Measurements from ENCODE around the gene TP53TG5. TPM values are rescaled to one million over a fixed set of nuclear protein-coding genes. Genes with fewer than 3 reads are reported as not detected.

TP53TG5 gene
- total and polyA plus RNA-seq, 10 of the 15 experiments (the other 5 are each of a cell fraction or from before 2014, with no cell fraction given) = 0.24 TPM; not detected in 9

GRCh38 chr20:45328451-45328850, 49.7 kb downstream of the TP53TG5 start (continued):
- TF ChIP-seq IRF3 (IDR thresholded peaks at IDR 0.05) (no peak), ZBTB11 (CRISPR knock-in tag; IDR thresholded peaks at IDR 0.05) (no peak), YY1 (IDR thresholded peaks at IDR 0.05; ENCODE audit: low read depth, low read length) (no peak), EED (IDR thresholded peaks at IDR 0.05; ENCODE audit: low read depth) (no peak), PKNOX1 (IDR thresholded peaks at IDR 0.05) (no peak), KDM1A (IDR thresholded peaks at IDR 0.05; ENCODE audit: borderline replicate concordance) (no peak)

DNA sequence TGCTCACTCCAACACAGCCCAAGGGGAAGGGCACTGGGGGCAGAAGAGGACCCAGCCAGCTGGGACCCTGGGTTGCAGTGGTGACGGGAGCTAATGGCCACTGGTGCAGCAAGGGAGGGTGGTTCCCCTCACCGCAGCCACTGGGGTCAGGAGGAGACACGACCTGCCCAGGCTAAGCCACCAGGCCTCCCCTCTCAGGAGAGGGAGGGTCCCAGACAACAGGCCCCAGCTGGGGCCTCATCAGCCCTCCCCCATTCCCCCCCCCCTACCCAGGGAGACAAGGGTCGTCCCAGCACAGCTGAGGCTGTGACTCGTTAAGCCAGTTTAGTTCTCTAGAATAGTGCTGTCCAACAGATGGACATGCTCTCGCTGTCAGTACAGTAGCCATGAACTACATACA, 52.8 kb downstream of the TP53TG5 start:
- ChIA-PET RAD21 (ENCODE audit: unreplicated experiment) (interaction anchor here (0.7 kb wide), 1 partner anchor 23 kb away, joined by 3 read pairs; the partner anchor contains the start of gene SDC4), CTCF (interaction anchor here (1.1 to 8.0 kb wide), 6 partner anchors 21 to 112 kb away, joined by 3 to 97 read pairs (median 4); partner anchors contain the start of gene SYS1), POLR2A (no interaction called here), SMC1A (ENCODE audit: uncharacterized antibody, unreplicated experiment) (no interaction called here)
- no peaks in the 10 kb centered on the region for H3K79me2 ChIP-seq (ENCODE audit: control insufficient read depth, insufficient read depth, low read length)
- no peak overlapping the region for H3K9ac ChIP-seq (ENCODE audit: control insufficient read depth, insufficient read depth, low read length)
- no peaks in the 10 kb centered on the region; the same call in 1 of the 2 replicates for H4K20me1 ChIP-seq (ENCODE audit: control insufficient read depth, insufficient read depth)
- in situ Hi-C loops (cut with MboI) (no loop called here), intact Hi-C loops (cut with micrococcal nuclease; ENCODE audit: unreplicated experiment) (no loop called here)
- no peak overlapping the region for H3K4me3 ChIP-seq
- no peaks in the 10 kb centered on the region; a peak in 1 of 4 replicates for H3K36me3 ChIP-seq (ENCODE audit: control insufficient read depth in 2 of 2, insufficient read depth in 2 of 2, low read length in 1 of 2)
- H3K4me1 ChIP-seq (ENCODE audit: control insufficient read depth, insufficient read depth, low read length) = peaks cover 8% of the 10 kb centered on the region
- H3K4me2 ChIP-seq (ENCODE audit: control insufficient read depth, insufficient read depth) = no peak overlapping the region
- H2AFZ ChIP-seq (ENCODE audit: control insufficient read depth, low read depth, low read length) = no peak overlapping the region
- FAIRE-seq = no peak
- H3K27me3 ChIP-seq (replicated peaks in 1 of 2; ENCODE audit: control insufficient read depth in 2 of 2, insufficient read depth in 2 of 2, low read length in 1 of 2) = no peaks in the 10 kb centered on the region
- no TSS peak for BruUV-seq (replicated peaks)
- no peak for DNase-seq (ENCODE audit: low read depth, low spot score)
- WGBS (ENCODE audit: insufficient coverage, insufficient replicate concordance, low lambda C conversion rate, missing lambda C conversion rate) = 27% methylated on average over 6 of the region's 6 CpGs
- no peak for ATAC-seq
- no peak overlapping the region for H3K27ac ChIP-seq (ENCODE audit: control insufficient read depth, insufficient read depth)
- no peaks in the 10 kb centered on the region; the same call in 2 of the 3 replicates for H3K9me3 ChIP-seq (replicated peaks; ENCODE audit: control insufficient read depth, insufficient read depth, low read length)
- TF ChIP-seq YY1 (IDR thresholded peaks at IDR 0.05; ENCODE audit: low read depth, low read length) (no peak), NFYA (IDR thresholded peaks at IDR 0.05; ENCODE audit: borderline replicate concordance, low read depth, low read length) (no peak), CHD1 (IDR thresholded peaks at IDR 0.05; ENCODE audit: low read depth, low read length) (no peak), ZNF207 (IDR thresholded peaks at IDR 0.05; ENCODE audit: borderline replicate concordance) (no peak), ETV6 (conservative IDR thresholded peaks at IDR 0.05 in 1 of 2, IDR thresholded peaks at IDR 0.05 in 1 of 2; ENCODE audit: borderline replicate concordance in 1 of 2, low read depth in 1 of 2) (no peak), EZH2 (IDR thresholded peaks at IDR 0.05; ENCODE audit: borderline replicate concordance, control insufficient read depth, low read depth, low read length) (no peak), ZBED1 (IDR thresholded peaks at IDR 0.05; ENCODE audit: borderline replicate concordance) (no peak), CBX3 (IDR thresholded peaks at IDR 0.05; ENCODE audit: borderline replicate concordance, low read depth) (no peak), ZSCAN29 (IDR thresholded peaks at IDR 0.05) (no peak), SIX5 (IDR thresholded peaks at IDR 0.05; ENCODE audit: low read depth, low read length, severe bottlenecking) (no peak)

All from GM12878 (cell line).